GM23338 (cell line): Measurements from ENCODE around the gene CYP2J2.

ENCODE experiments used
- CREB1 ChIP-seq: fragments of 250-450 bp; sonication (Bioruptor Pico); IDR thresholded peaks from 2 replicates; pipeline ENCODE4 v1.5.0; 2020; ENCODE audit warnings: low read depth, mild to moderate bottlenecking, moderate library complexity
- CTCF ChIP-seq, 2 experiments: fragments of 200-600 bp in 1 of 2; sonication (generic) in 1 of 2; conservative IDR thresholded peaks; 2 replicates each; pipeline versions ENCODE4 v1.5.1 to v1.6.1; 2016 to 2017; ENCODE audit warnings: antibody characterized with exemption in 2 of 2, low read depth in 2 of 2, mild to moderate bottlenecking in 2 of 2, moderate library complexity in 1 of 2
- ETS1 ChIP-seq: IDR thresholded peaks from 2 replicates; pipeline ENCODE4 v1.6.1; 2016; ENCODE audit warnings: antibody characterized with exemption
- EZH2 ChIP-seq: fragments of 200-600 bp; sonication (generic); IDR thresholded peaks from one replicate; pipeline ENCODE4 v1.8.0; 2017; ENCODE audit warnings: antibody characterized with exemption, mild to moderate bottlenecking, low read depth; ENCODE audit not compliant: unreplicated experiment
- JUNB ChIP-seq: IDR thresholded peaks from one replicate; pipeline ENCODE4 v1.6.1; 2016; ENCODE audit warnings: antibody characterized with exemption; ENCODE audit not compliant: unreplicated experiment
- POLR2AphosphoS5 ChIP-seq: IDR thresholded peaks from 2 replicates; pipeline ENCODE4 v1.6.1; 2016; ENCODE audit warnings: antibody characterized with exemption, low read depth
- REST ChIP-seq: IDR thresholded peaks from one replicate; pipeline ENCODE4 v1.6.1; 2018; ENCODE audit warnings: antibody characterized with exemption; ENCODE audit not compliant: unreplicated experiment
- STAT1 ChIP-seq: IDR thresholded peaks from one replicate; pipeline ENCODE4 v1.6.1; 2016; ENCODE audit warnings: antibody characterized with exemption; ENCODE audit not compliant: unreplicated experiment
- ZNF114 ChIP-seq: fragments of 250-450 bp; sonication (Bioruptor Pico); IDR thresholded peaks from 2 replicates; pipeline ENCODE4 v1.5.0; 2020; ENCODE audit warnings: mild to moderate bottlenecking, moderate library complexity
- ZNF331 ChIP-seq: fragments of 250-450 bp; sonication (Bioruptor Pico); IDR thresholded peaks from 2 replicates; pipeline ENCODE4 v1.5.0; 2020; ENCODE audit warnings: low read depth, mild to moderate bottlenecking, moderate library complexity

- TF ChIP-seq EZH2 (no peak), ZNF331 (CRISPR knock-in tag) (no peak), POLR2AphosphoS5 (no peak), CTCF (conservative IDR thresholded peaks at IDR 0.05; ENCODE audit: low read depth in 2 of 2) (no peak), CREB1 (CRISPR knock-in tag) (no peak), STAT1 (no peak), ZNF114 (CRISPR knock-in tag) (no peak), REST (no peak), JUNB (no peak), ETS1 (no peak)
These were observed 60.1 kb downstream of the CYP2J2 start for GRCh38 chr1:59866462-59866861.
